Stimulated activated CD8-positive, alpha-beta memory T cell treated with anti-CD3 and anti-CD28 coated beads, Interleukin-12 subunit alpha, Interleukin-12 subunit beta, amount 100 ng/mL, for 1 hour (primary cell): ENCODE results near the gene WIF1.

Experiments used
- DNase-seq: peaks from one replicate; pipeline ENCODE4 v3.0.0-alpha.2; 2020; ENCODE audit warnings: low read depth

The WIF1 gene

GRCh38 chr12:65121049-65121955 is at the start of gene WIF1:
TSS of gene WIF1 (minus strand) at chr12:65121305. CDS start at chr12:65121191, 114 bp downstream.
- no peak for DNase-seq

GRCh38 chr12:65170209-65170881 is 49.2 kb upstream of the WIF1 start:
- DNase-seq: peak; percentile 21

- peak; percentile 87 for DNase-seq
Measured at GRCh38 chr12:65169320-65170208, 48.5 kb upstream of the WIF1 start, which contains the start of gene LEMD3. TSS of gene LEMD3 (plus strand) at chr12:65169583. CDS start at chr12:65169597, 14 bp downstream.

GRCh38 chr12:65168681-65169319 is 47.7 kb upstream of the WIF1 start:
- no peak for DNase-seq

- DNase-seq: no peak
Measured at GRCh38 chr12:65164774-65165173, 43.7 kb upstream of the WIF1 start.

- DNase-seq: no peak
Measured at GRCh38 chr12:65164244-65164643, 43.1 kb upstream of the WIF1 start.

- no peak for DNase-seq
Measured at GRCh38 chr12:65162609-65163008, 41.5 kb upstream of the WIF1 start.

- no peak for DNase-seq
Measured at GRCh38 chr12:65157091-65157490, 36.0 kb upstream of the WIF1 start.

GRCh38 chr12:65156366-65156841 is 35.3 kb upstream of the WIF1 start:
- no peak for DNase-seq

- DNase-seq: no peak
Measured at GRCh38 chr12:65155784-65156183, 34.7 kb upstream of the WIF1 start.

- DNase-seq: no peak
Measured at GRCh38 chr12:65152596-65152995, 31.5 kb upstream of the WIF1 start.

- DNase-seq: no peak
Measured at GRCh38 chr12:65152012-65152411, 30.9 kb upstream of the WIF1 start.

GRCh38 chr12:65147312-65147905 is 26.3 kb upstream of the WIF1 start:
- DNase-seq: no peak

GRCh38 chr12:65140738-65141137 is 19.6 kb upstream of the WIF1 start:
- DNase-seq: no peak

GRCh38 chr12:65139389-65139788 is 18.3 kb upstream of the WIF1 start:
- DNase-seq: no peak

GRCh38 chr12:65133879-65134278 is 12.8 kb upstream of the WIF1 start:
- no peak for DNase-seq

- no peak for DNase-seq
Measured at GRCh38 chr12:65126482-65126881, 5.4 kb upstream of the WIF1 start.

- DNase-seq: no peak
Measured at GRCh38 chr12:65125975-65126374, 4.9 kb upstream of the WIF1 start.

- no peak for DNase-seq
Measured at GRCh38 chr12:65125247-65125646, 4.1 kb upstream of the WIF1 start.

GRCh38 chr12:65123435-65124063 is 2.4 kb upstream of the WIF1 start:
- no peak for DNase-seq

GRCh38 chr12:65122703-65123102 is 1.6 kb upstream of the WIF1 start:
- no peak for DNase-seq
